Measurements from ENCODE around the gene ATP5ME.

Gene ATP5ME

GRCh38 chr4:633406-633805 lies 40.7 kb downstream of the ATP5ME start:
- DNase-seq (ENCODE audit: low spot score), result no peak

- no peak for DNase-seq (ENCODE audit: low spot score)
These were observed 41.1 kb downstream of the ATP5ME start for GRCh38 chr4:632926-633325.

- no peak for DNase-seq (ENCODE audit: low spot score)
These were observed 41.8 kb downstream of the ATP5ME start for GRCh38 chr4:632196-632790.

- no peak for DNase-seq (ENCODE audit: low spot score)
These were observed 43.4 kb downstream of the ATP5ME start for GRCh38 chr4:630656-631055.

- DNase-seq (ENCODE audit: low spot score), result no peak
These were observed 44.0 kb downstream of the ATP5ME start for GRCh38 chr4:629915-630641.

- no peak for DNase-seq (ENCODE audit: low spot score)
These were observed 44.5 kb downstream of the ATP5ME start for GRCh38 chr4:629636-629914.

- DNase-seq (ENCODE audit: low spot score), result no peak
These were observed 45.0 kb downstream of the ATP5ME start for GRCh38 chr4:628821-629635.

- no peak for DNase-seq (ENCODE audit: low spot score)
These were observed 45.8 kb downstream of the ATP5ME start for GRCh38 chr4:628311-628741.

- no peak for DNase-seq (ENCODE audit: low spot score)
These were observed 46.5 kb downstream of the ATP5ME start for GRCh38 chr4:627347-628125.

GRCh38 chr4:626201-627091 lies 47.6 kb downstream of the ATP5ME start:
- DNase-seq (ENCODE audit: low spot score), result no peak

- DNase-seq (ENCODE audit: low spot score), result no peak
These were observed 48.4 kb downstream of the ATP5ME start for GRCh38 chr4:625631-626161.

GRCh38 chr4:624705-625590 lies 49.1 kb downstream of the ATP5ME start, which contains the start of gene PDE6B:
Gene PDE6B, plus strand, starts transcription at chr4:625573. Its CDS starts 54 bp downstream, at chr4:625627.
- DNase-seq (ENCODE audit: low spot score), result no peak

GRCh38 chr4:623914-624566 lies 50.0 kb downstream of the ATP5ME start:
- no peak for DNase-seq (ENCODE audit: low spot score)

GRCh38 chr4:622996-623913 lies 50.8 kb downstream of the ATP5ME start:
- no peak for DNase-seq (ENCODE audit: low spot score)

All from activated CD4-positive, alpha-beta T cell treated with anti-CD3 and anti-CD28 coated beads, Interleukin-2, Interleukin-4, amounts not matched to agents 100 ng/mL and 50 ng/mL, durations not matched to agents 16 hours and 8 hours (primary cell).